Upper lobe of right lung (tissue), 1 donor: ENCODE measurements around the gene CCDC137. TPM values are rescaled to one million over a fixed set of nuclear protein-coding genes. Genes with fewer than 3 reads are reported as not detected.
"Not testable (repeated sequence)": the region's sequence is repeated elsewhere in the genome, so short reads cannot be mapped to it uniquely, and the experiment has no call there.

Experiments
- ATAC-seq: fragments of 200-7000 bp; cut with Tn5 transposase; one replicate; pipeline ENCODE4 v1.9.1; 2020; ENCODE audit warnings: mild to moderate bottlenecking, moderate library complexity
- DNase-seq: peaks from one replicate; pipeline ENCODE4 v3.0.0-alpha.2; 2020
- H3K27ac ChIP-seq: fragments of 200-600 bp; one replicate; pipeline ENCODE4 v1.8.0; 2022
- H3K27me3 ChIP-seq: fragments of 200-600 bp; one replicate; pipeline ENCODE4 v1.8.0; 2022; ENCODE audit warnings: mild to moderate bottlenecking
- H3K36me3 ChIP-seq: fragments of 200-600 bp; one replicate; pipeline ENCODE4 v1.8.0; 2022
- H3K4me1 ChIP-seq: fragments of 200-600 bp; one replicate; pipeline ENCODE4 v1.8.0; 2022
- H3K4me3 ChIP-seq: fragments of 200-600 bp; one replicate; pipeline ENCODE4 v1.8.0; 2022; ENCODE audit warnings: mild to moderate bottlenecking
- H3K9me3 ChIP-seq: fragments of 200-600 bp; one replicate; pipeline ENCODE4 v1.8.0; 2022
- CTCF ChIP-seq: fragments of 200-600 bp; IDR thresholded peaks from one replicate; pipeline ENCODE4 v1.8.0; 2022; ENCODE audit warnings: antibody characterized with exemption
- intact Hi-C: fragments of 100-400 bp; cut with DNase I; formaldehyde crosslinking; loops from one replicate; pipeline ENCODE4 v1.11.0; 2022
- long read RNA-seq: library from polyadenylated mRNA; unstranded; transcript quantifications from one replicate; pipeline ENCODE4 v2.0.0, GENCODE V29; 2021
- total RNA-seq: library from RNA; stranded (reverse); fragmentation: NEBNext Ultra II Directional; extraction: Animal tissue kit (Norgen Biotek cat#: 25700); gene quantifications from one replicate; pipeline ENCODE4 v1.2.1, GENCODE V29; 2021
- donor health status: DM: no; HTN: yes; CAD: no; lungs with severe emphysema.

CCDC137 gene
- 13.7 TPM for total RNA-seq
- long read RNA-seq, transcript CCDC137-201 (6 exons, 2,468 nt): major isoform, 36 of 50 reads
- long read RNA-seq, partial matches to known transcripts: 3 of 50 reads
- long read RNA-seq, other reads (novel, unspliced or antisense): 11 of 50 reads

GRCh38 chr17:81666342-81667191 is at the start of gene CCDC137, which contains the start of gene OXLD1:
TSS of gene CCDC137 (plus strand) at chr17:81666737. CDS start at chr17:81666767, 30 bp downstream.
TSS of gene OXLD1 (minus strand) at chr17:81666605. CDS start at chr17:81666577, 28 bp downstream.
- no peak for TF ChIP-seq CTCF
- Histone ChIP-seq H3K27ac (peak within 1 kb of the TSS; percentile 92), H3K4me3 (peak within 1 kb of the TSS; percentile 99), H3K4me1 (peaks cover 25% of the 10 kb centered on the region), H3K9me3 (no peaks in the 10 kb centered on the region), H3K36me3 (peaks cover 27% of the 10 kb centered on the region), H3K27me3 (no peaks in the 10 kb centered on the region)
- DNase-seq (peak; percentile 99), ATAC-seq (peak; percentile 98)
- intact Hi-C loops: no loop called here

GRCh38 chr17:81616877-81617276 is 49.7 kb upstream of the CCDC137 start:
- Histone ChIP-seq H3K9me3 (no peaks in the 10 kb centered on the region), H3K27ac (no peak overlapping the region), H3K4me1 (peaks cover 13% of the 10 kb centered on the region), H3K27me3 (no peaks in the 10 kb centered on the region), H3K36me3 (peaks cover 79% of the 10 kb centered on the region), H3K4me3 (no peak overlapping the region)
- intact Hi-C loops: no loop called here
- no peak for TF ChIP-seq CTCF
- DNase-seq (no peak), ATAC-seq (no peak)

- H3K9me3 ChIP-seq, DNase-seq, ATAC-seq, H3K27ac ChIP-seq, H3K4me3 ChIP-seq, intact Hi-C loops, H3K27me3 ChIP-seq: not testable (repeated sequence)
- peaks cover 77% of the 10 kb centered on the region for H3K36me3 ChIP-seq
- peaks cover 17% of the 10 kb centered on the region for H3K4me1 ChIP-seq
These were observed 48.2 kb upstream of the CCDC137 start for GRCh38 chr17:81618307-81618706.

GRCh38 chr17:81621494-81622130 is 44.9 kb upstream of the CCDC137 start:
- Histone ChIP-seq H3K4me1 (peaks cover 7% of the 10 kb centered on the region), H3K27ac (no peak overlapping the region), H3K4me3 (no peak overlapping the region), H3K36me3 (peaks cover 80% of the 10 kb centered on the region), H3K9me3 (no peaks in the 10 kb centered on the region), H3K27me3 (no peaks in the 10 kb centered on the region)
- ATAC-seq: peak; percentile 65
- DNase-seq: no peak
- intact Hi-C loops: no loop called here
- TF ChIP-seq CTCF: no peak

GRCh38 chr17:81630274-81630673 is 36.3 kb upstream of the CCDC137 start:
- intact Hi-C loops: no loop called here
- Histone ChIP-seq H3K36me3 (peaks cover 52% of the 10 kb centered on the region), H3K4me1 (peaks cover 14% of the 10 kb centered on the region), H3K4me3 (no peak overlapping the region), H3K27ac (no peak overlapping the region), H3K27me3 (no peaks in the 10 kb centered on the region), H3K9me3 (no peaks in the 10 kb centered on the region)
- ATAC-seq (no peak), DNase-seq (no peak)
- no peak for TF ChIP-seq CTCF

- Histone ChIP-seq H3K27ac (no peak overlapping the region), H3K9me3 (no peaks in the 10 kb centered on the region), H3K36me3 (peaks cover 40% of the 10 kb centered on the region), H3K4me1 (peaks cover 23% of the 10 kb centered on the region), H3K27me3 (no peaks in the 10 kb centered on the region), H3K4me3 (no peak overlapping the region)
- TF ChIP-seq CTCF: no peak
- DNase-seq (no peak), ATAC-seq (no peak)
- intact Hi-C loops: no loop called here
These were observed 35.1 kb upstream of the CCDC137 start for GRCh38 chr17:81631482-81631881.
